Progenitor cell of endocrine pancreas (in vitro differentiated cells): ENCODE results near the gene LIPM. TPM values are rescaled to one million over a fixed set of nuclear protein-coding genes. Genes with fewer than 3 reads are reported as not detected.

Experiments
- DNase-seq: peaks from one replicate; pipeline ENCODE4 v3.0.0; 2021; ENCODE audit warnings: low spot score; ENCODE audit not compliant: unreplicated experiment
- H3K27ac Mint-ChIP-seq: 2 replicates; pipeline ENCODE4 v1.8.0; 2021; ENCODE audit warnings: mild to moderate bottlenecking, moderate library complexity, mixed read lengths
- H3K27me3 Mint-ChIP-seq: 2 replicates; pipeline ENCODE4 v1.8.0; 2021; ENCODE audit warnings: mixed read lengths
- H3K36me3 Mint-ChIP-seq: 2 replicates; pipeline ENCODE4 v1.8.0; 2022; ENCODE audit warnings: mixed read lengths; ENCODE audit not compliant: insufficient read depth
- H3K4me1 Mint-ChIP-seq: 2 replicates; pipeline ENCODE4 v1.8.0; 2021; ENCODE audit warnings: low read depth, mixed read lengths
- H3K4me3 Mint-ChIP-seq: 2 replicates; pipeline ENCODE4 v1.8.0; 2021; ENCODE audit warnings: low read depth, mild to moderate bottlenecking, moderate library complexity, mixed read lengths
- H3K9me3 Mint-ChIP-seq: 2 replicates; pipeline ENCODE4 v1.8.0; 2021; ENCODE audit warnings: low read depth, mixed read lengths
- CTCF ChIP-seq: fragments of 200-600 bp; sonication (generic); IDR thresholded peaks from one replicate; pipeline ENCODE4 v1.5.0; 2021; ENCODE audit warnings: antibody characterized with exemption, mild to moderate bottlenecking; ENCODE audit not compliant: unreplicated experiment
- total RNA-seq: library from RNA; stranded (reverse); gene quantifications from 2 replicates; pipeline ENCODE4 v1.2.1, GENCODE V29; 2021

Gene LIPM
- total RNA-seq, 1 donor from 2014 or later, result not detected

DNA sequence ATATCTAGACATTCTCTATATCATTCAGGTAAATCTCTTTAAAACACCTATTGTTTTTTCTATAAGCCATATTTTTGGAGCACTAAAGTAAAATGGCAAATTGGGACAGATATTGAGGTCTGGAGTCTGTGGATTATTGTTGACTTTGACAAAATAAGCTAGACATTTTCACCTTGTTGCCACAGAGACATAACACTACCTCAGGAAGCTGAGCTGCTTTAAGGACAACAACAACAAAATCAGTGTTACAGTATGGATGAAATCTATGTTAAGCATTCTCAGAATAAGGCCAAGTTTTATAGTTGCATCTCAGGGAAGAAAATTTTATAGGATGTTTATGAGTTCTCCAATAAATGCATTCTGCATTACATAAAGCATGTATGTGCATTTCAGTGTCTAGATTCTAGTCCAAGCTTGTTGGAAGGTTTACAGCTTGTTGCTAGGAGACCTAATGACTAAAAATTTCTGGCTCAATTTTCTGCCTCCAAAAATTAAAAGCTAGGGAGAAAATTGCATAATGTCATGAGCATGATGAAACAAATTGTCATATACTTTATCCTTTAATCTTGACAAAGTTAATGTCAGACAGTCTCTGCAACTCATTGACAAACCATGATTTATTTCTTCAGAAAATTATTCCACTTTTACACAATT lies 18.3 kb downstream of the LIPM start:
- TF ChIP-seq CTCF, result no peak
- Mint-ChIP-seq H3K36me3 (no peaks in the 10 kb centered on the region), H3K4me1 (no peaks in the 10 kb centered on the region), H3K27ac (no peak overlapping the region), H3K9me3 (no peaks in the 10 kb centered on the region), H3K4me3 (no peak overlapping the region), H3K27me3 (peaks cover 6% of the 10 kb centered on the region)
- DNase-seq, result no peak

- Mint-ChIP-seq H3K4me1 (peaks cover 3% of the 10 kb centered on the region), H3K36me3 (no peaks in the 10 kb centered on the region), H3K27me3 (peaks cover 11% of the 10 kb centered on the region), H3K27ac (no peak overlapping the region), H3K9me3 (no peaks in the 10 kb centered on the region), H3K4me3 (no peak overlapping the region)
- no peak for DNase-seq
- no peak for TF ChIP-seq CTCF
Measured at GRCh38 chr10:88826388-88826787, 23.9 kb downstream of the LIPM start.

DNA sequence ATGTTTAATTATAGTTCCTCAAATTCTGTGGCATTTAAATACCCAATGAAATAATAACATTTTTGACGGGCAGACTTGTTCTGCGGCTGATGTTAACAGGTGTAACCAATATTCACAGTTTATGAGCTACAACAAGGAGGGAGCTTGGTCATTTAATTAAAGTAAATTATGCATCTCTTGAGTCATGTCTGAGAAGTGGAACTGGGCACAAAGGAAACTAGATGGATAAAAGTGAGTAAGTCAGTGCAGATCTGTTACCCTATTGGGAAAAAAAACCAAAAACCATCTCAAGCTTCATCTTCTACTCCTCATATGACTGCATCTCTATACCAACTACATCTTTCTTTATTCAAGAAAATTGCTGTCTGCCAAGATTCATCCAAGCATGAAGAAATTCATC lies 25.1 kb downstream of the LIPM start:
- H3K27ac Mint-ChIP-seq, result no peak overlapping the region
- peaks cover 17% of the 10 kb centered on the region for H3K27me3 Mint-ChIP-seq
- H3K4me3 Mint-ChIP-seq, result no peak overlapping the region
- no peak for TF ChIP-seq CTCF
- no peaks in the 10 kb centered on the region for H3K9me3 Mint-ChIP-seq
- H3K4me1 Mint-ChIP-seq, result peaks cover 3% of the 10 kb centered on the region
- no peaks in the 10 kb centered on the region for H3K36me3 Mint-ChIP-seq
- DNase-seq, result no peak

DNA sequence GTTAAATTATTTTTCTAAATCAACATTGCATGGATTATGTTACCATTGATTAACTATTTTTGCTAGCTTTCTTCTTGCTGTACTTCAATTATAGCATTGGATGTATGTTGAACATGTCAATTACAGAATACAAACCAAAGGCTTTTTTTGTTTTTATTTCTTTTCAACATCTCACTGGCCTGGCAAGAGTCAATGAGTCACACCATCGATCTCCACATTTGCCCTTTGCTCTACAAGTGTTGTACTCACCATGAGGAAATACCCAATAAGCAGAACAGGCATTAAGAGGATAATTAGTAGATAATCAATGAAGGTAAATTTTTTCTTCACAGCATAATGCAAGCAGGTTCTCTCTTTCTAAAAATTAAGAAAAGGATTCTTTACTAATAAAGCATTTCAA lies 25.8 kb downstream of the LIPM start:
- TF ChIP-seq CTCF, result no peak
- Mint-ChIP-seq H3K27ac (no peak overlapping the region), H3K36me3 (no peaks in the 10 kb centered on the region), H3K9me3 (no peaks in the 10 kb centered on the region), H3K4me3 (no peak overlapping the region), H3K27me3 (peaks cover 23% of the 10 kb centered on the region), H3K4me1 (peaks cover 3% of the 10 kb centered on the region)
- no peak for DNase-seq

DNA sequence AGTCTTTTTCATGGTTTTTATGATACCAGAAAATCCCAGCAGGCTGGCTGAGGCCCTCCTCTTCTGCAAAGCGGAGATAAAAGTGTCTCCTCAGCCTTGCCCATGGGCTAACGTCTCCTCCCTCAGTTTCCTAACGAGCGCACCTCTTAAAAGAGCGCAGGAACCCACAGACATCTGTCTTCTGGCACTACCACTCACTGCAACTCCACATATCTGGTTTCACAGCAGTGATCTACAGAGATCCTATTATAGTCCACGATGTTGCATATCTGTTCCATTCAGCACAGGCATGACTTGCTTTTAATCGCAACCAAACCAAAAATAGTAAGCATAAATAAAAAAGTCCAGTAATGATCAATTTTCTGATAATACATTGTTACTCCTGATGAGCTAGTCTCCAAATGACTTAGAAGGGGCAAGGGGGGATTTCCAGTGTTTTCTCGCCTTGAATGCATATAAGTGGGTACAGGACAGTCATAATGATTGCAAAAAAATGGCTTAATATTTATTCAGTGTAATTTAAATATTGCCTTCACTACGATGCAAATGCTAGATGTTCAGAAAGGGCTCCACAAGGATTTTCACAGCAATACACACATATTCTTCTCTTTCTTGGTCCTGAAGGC lies 28.2 kb downstream of the LIPM start:
- Mint-ChIP-seq H3K4me3 (no peak overlapping the region), H3K27ac (no peak overlapping the region), H3K4me1 (peaks cover 3% of the 10 kb centered on the region)

More for the DNA sequence above, 28.2 kb downstream of the LIPM start:
- Mint-ChIP-seq H3K9me3 (no peaks in the 10 kb centered on the region), H3K27me3 (peaks cover 27% of the 10 kb centered on the region), H3K36me3 (no peaks in the 10 kb centered on the region)
- no peak for DNase-seq
- no peak for TF ChIP-seq CTCF
